Fibroblast of lung (primary cell): ENCODE measurements around the gene ZNF600.
A peak's percentile ranks its signal among the peaks of the same experiment; 100 is the strongest.

Experiments
- EZH2 ChIP-seq: IDR thresholded peaks from 2 replicates; pipeline ENCODE4 v1.5.1; 2012; ENCODE audit warnings: low read length, control low read depth, mild to moderate bottlenecking; ENCODE audit errors: missing control alignments
- TF ChIP-seq, protein P1 (sequence below), 2 donors: IDR thresholded peaks in 1 of 2; conservative IDR thresholded peaks in 1 of 2; 1 replicate in 1 of 2; 2 replicates in 1 of 2; pipeline ENCODE4 v1.5.1; 2011 to 2012; ENCODE audit warnings: low read length in 2 of 2, control low read depth in 1 of 2, inconsistent platforms in 1 of 2, low read depth in 1 of 2, mild to moderate bottlenecking in 1 of 2

- TF ChIP-seq, protein P1, sequence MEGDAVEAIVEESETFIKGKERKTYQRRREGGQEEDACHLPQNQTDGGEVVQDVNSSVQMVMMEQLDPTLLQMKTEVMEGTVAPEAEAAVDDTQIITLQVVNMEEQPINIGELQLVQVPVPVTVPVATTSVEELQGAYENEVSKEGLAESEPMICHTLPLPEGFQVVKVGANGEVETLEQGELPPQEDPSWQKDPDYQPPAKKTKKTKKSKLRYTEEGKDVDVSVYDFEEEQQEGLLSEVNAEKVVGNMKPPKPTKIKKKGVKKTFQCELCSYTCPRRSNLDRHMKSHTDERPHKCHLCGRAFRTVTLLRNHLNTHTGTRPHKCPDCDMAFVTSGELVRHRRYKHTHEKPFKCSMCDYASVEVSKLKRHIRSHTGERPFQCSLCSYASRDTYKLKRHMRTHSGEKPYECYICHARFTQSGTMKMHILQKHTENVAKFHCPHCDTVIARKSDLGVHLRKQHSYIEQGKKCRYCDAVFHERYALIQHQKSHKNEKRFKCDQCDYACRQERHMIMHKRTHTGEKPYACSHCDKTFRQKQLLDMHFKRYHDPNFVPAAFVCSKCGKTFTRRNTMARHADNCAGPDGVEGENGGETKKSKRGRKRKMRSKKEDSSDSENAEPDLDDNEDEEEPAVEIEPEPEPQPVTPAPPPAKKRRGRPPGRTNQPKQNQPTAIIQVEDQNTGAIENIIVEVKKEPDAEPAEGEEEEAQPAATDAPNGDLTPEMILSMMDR (conservative IDR thresholded peaks at IDR 0.05 in 1 of 2, IDR thresholded peaks at IDR 0.05 in 1 of 2; ENCODE audit: low read depth in 1 of 2, low read length in 2 of 2) = peak; percentile 54 to 70
- no peak for TF ChIP-seq EZH2
These were observed 51.5 kb downstream of the ZNF600 start, which contains the start of gene ZNF611 for GRCh38 chr19:52734893-52735661.
